Stimulated activated CD8-positive, alpha-beta memory T cell treated with anti-CD3 and anti-CD28 coated beads, Interleukin-12 subunit alpha, Interleukin-12 subunit beta, amount 100 ng/mL, for 24 hours (primary cell): ENCODE data around the gene LDLRAD4.

ENCODE experiments used
- DNase-seq: peaks from one replicate; pipeline ENCODE4 v3.0.0-alpha.2; 2020; ENCODE audit errors: extremely low read depth

Gene LDLRAD4

GRCh38 chr18:13370995-13371625 is 152.6 kb downstream of the LDLRAD4 start:
- DNase-seq, result no peak

DNA sequence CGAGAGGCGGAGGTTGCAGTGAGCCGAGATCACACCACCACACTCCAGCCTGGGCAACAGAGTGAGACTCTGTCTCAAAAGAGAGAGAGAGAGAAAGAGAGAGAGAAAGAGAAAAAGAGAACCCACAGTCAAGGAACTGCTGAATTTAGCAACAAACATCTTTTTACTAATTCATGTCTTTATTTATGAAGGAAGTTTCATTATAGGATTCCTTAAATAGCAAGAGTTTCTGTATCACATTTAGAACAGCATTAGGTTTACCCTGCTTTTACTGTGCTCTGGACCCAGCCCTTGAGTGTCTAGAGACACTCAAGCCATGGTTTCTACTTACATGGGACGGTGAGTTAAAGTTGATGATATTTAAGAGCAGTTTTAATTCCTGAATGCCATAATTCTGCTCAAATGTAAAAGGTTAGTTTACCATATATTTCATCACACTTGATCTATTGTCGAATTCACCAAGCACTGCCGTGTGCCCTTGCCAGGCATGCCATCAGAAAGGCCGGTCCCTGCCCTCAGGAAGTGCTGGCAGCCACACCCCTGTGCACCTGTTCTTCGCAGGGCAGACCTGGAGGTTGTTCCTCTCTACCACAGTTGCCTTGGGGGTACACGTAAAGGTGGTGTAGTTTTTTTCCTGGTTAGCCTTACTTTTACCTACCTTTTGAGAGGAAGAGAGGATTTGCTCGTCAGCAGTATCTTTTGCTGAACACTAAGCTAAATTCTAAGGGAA is 153.3 kb downstream of the LDLRAD4 start:
- DNase-seq, result no peak

DNA sequence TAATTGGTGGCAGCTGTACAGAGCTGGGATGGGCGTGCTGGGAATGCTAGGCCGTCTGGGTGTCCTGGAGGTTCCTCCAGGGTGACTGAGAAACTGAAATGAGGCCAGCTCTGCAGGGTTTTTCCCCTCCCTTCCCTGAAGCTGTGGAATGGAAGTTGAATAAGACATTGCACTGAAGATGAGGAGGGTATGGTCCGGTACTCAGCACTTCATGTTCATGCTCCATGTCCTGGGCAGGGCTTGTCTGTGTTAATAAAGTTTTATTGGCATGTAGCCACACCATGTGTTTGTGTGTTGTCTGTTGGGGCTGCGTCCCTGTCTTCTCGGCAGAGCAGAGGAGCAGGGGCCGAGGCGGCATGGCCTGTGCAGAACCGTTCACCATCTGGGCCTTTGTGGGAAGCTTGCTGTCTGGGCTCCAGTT is 154.0 kb downstream of the LDLRAD4 start:
- DNase-seq, result no peak

- DNase-seq, result no peak
These were observed 155.5 kb downstream of the LDLRAD4 start for GRCh38 chr18:13374096-13374467.

GRCh38 chr18:13374468-13375301 is 156.1 kb downstream of the LDLRAD4 start:
- DNase-seq, result no peak

DNA sequence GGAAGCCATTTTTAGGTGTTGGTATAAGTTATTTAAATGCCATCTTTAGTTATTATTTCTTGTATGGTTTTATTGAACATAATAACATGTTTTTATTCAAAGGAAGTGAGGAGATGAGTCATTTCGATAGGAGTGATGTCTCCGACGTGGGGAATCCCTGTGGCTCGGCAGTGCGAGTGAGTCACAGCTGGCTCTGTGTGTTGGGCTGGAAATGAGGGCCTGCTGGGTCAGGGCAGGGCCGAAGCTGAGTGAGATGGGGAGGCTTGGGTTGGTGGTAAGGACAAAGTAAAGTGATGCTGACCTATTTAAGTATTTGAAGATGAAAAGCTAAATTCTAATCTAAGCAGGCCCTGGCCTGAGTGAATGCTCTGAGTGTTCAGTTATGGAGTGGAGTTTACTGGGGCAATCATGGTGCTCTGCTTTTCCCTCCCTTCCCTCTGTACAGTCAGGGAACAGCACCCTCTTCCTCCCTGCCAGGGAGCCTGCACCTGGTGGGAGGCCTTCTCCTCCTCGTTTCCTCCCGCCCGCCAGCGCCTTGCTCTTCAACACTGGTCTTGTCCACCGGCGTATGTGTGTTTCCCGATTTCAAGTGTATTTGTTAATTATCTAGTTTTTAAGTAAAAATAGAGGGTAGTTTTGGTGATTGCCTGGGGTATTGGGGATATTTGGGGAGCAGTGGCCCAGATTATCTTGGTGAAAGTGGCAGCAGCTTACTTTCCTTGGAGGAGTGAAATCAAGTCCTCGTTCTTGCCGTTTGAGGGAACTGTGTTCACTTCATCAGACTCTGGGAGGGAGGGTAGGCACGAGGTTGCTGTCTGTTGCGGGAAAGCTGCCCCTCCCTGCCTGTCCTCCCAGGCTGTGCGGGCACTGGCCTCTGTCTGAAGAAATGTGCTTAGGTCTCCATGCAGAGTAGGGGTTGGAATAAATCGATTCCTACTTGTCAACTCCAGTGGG is 157.0 kb downstream of the LDLRAD4 start:
- DNase-seq, result peak; percentile 55

DNA sequence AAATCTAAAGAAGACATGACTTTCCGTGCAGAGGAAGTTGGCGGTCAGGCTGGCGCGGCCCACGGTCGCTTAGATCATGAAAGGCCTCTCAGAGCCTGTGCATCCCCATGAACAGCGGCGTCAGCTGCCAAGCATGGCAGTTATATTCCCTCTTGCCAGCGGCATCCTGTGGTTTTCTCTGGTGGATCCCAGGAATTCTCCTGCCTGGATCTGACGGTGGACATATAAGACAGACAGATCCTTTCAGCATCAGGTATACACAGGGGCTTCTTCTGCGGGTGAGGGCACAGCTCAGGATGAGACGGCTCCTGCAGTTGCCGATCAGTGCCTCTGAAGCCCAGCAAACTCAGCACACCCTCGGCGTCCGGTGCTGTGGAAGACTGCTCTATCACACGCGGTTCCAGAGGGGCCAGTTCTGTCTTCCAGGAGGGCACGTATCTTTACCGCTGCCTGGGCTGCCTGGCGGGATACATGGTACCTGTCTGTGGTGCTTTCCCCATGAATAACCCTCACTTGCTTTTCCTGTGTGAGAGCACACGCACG is 157.8 kb downstream of the LDLRAD4 start:
- DNase-seq, result no peak

DNA sequence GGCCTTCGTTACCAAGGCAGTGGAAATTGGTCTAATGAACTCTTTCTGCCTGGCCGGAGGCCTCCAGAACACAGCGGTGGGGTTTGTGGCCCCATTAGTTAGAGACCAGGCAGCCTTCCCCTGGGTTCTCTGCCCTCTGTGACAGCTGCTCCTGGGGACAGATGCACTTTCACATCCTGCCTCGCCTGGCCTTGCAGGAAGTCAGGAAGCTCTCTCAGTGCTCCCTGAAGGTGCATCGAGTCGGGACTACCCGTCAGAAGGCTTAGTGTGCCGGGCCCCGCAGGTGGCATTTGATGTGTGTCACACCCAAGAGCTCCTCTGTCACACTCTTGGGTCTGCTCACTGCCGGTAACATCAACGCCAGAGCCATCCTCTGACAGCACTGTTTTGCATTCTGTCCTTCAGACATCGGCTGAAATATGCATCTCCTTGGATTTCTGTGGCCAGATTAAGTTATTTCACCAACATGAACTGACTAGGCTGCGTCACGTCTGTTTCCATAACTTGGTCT is 158.3 kb downstream of the LDLRAD4 start:
- peak; percentile 24 for DNase-seq

DNA sequence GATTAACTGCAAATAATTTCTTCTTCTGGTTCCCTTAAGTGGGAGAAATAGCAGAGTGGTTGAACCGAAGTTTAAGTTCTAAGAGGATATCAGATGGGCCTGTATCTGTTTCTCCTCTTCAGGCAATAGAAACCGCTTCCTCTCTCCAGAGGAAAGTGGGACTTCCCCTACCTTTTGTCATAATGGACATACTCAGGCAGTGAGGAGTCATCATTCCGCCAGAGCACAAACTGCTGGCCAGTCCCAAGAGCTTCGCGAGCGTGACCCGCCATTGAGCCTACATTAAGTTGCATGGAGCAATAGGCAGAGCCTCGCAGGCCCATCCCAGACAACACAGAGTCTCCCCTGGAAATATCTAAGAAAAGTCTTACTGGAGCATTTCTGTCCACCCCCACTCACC is 158.9 kb downstream of the LDLRAD4 start:
- DNase-seq, result no peak

- no peak for DNase-seq
These were observed 159.6 kb downstream of the LDLRAD4 start for GRCh38 chr18:13378150-13378549.

GRCh38 chr18:13379062-13379865 is 160.7 kb downstream of the LDLRAD4 start:
- no peak for DNase-seq

GRCh38 chr18:13379930-13380690 is 161.6 kb downstream of the LDLRAD4 start:
- DNase-seq, result no peak

- DNase-seq, result no peak
These were observed 162.1 kb downstream of the LDLRAD4 start for GRCh38 chr18:13380691-13381070.

DNA sequence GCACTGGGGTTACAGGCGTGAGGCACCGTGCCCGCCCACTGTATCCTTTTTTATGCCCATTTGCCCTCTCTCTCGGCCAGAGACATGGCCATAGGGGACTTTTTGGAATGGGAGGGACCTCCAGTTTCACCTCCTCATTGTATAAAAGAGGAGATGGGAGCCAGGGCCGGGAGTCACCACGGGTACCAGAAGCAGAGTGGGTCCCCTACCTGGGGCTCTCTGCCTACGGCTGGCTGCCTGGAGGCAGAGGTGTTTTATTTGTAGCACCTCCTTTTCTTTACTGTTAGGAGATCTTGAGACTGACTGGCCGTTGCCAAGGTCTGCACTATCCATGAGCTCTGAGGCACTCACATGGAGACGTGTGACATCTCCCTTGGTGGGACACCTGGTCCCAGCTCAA is 162.8 kb downstream of the LDLRAD4 start:
- DNase-seq, result no peak

GRCh38 chr18:13381944-13382365 is 163.4 kb downstream of the LDLRAD4 start:
- no peak for DNase-seq

GRCh38 chr18:13382366-13382953 is 163.9 kb downstream of the LDLRAD4 start:
- no peak for DNase-seq

DNA sequence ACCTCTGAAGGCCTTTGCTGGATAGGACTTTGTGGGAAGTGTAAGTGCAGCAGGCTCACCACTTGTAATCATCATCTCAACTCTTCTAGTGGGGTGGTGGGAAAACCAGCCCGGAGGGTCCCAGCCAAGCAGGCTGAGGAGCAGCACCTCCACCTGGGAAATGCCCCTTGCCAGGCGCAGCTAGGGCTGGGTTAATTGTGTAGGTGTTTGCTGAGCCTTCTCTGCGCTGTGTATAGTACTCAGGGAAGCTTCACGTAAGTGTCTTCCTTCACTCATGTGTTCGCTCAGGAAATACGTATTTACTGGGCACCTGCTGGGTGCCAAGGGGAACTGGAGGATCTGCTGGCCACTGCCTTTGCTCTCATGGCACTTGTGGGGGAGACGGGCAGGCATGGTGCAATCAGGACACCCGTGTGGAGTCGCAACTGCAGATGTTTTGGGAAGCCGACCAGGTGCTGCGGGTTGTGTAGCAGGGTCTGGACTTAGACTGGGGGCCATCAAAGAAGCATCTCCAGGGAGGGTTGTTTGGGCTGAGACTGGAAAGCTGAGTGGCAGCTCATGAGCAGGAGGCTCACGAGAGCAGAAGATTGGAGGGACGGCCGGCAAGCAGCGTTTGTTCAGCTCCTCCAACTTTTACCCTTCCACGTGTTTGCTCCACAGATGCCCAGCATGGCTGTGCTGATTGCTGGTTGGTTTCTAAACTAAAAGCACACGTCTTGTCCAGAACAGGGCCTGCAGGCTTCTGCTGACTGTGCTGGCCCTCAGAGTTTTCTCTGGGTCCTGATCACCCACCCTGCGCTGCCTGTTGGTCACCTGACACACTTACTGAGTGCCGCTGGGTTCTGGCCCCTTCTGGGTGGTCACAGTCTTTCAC is 164.6 kb downstream of the LDLRAD4 start:
- DNase-seq, result no peak
